ENCODE measurements around the gene TTC21A.

Gene TTC21A

DNA sequence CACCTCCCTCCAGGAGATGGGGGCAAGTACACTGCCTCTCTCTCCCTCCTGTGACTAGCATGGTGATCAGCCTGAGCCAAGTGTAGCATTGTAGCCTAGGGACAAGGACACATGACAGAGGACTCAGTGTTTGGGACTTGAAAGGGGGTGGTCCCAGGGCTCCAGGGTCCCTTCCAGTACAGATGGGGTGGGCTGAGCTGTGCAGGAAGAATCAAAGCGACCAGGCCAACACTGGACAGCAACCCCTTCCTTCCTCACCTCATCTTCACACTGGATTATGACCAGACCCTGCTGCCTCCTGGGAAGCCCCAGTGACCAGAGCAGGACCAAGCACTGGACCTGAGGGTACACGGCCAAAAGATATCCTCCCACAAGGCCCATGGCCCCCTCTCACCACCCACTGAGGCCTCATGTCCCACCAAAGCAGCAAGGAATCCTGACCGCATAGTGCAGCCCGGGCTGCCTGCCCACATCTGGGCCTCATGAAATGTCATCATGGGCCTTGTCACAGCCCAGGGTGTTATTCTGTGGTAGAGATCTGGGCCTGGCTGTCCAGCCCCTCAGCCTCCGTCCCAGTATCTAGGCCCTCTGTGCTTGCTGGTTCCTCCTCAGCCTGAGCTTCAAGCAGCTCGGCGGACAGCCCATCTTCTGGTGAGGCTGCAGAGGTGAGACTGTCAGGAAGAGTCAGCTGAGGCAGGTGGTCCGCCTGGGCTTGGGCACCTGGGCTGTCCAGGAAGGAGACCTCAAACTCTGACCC, 9.6 kb upstream of the TTC21A start:
- H3K27me3 ChIP-seq (ENCODE audit: control insufficient read depth in 5 of 5, insufficient read depth in 4 of 5, low read length in 5 of 5), result no peaks in the 10 kb centered on the region
- no peaks in the 10 kb centered on the region for H3K9me3 ChIP-seq (ENCODE audit: control insufficient read depth in 5 of 5, low read length in 5 of 5)
- H3K36me3 ChIP-seq (ENCODE audit: control insufficient read depth in 5 of 5, insufficient read depth in 5 of 5, low read length in 5 of 5), result peaks cover 10 to 88% (median 80%) of the 10 kb centered on the region in 5 donors
- H3K4me3 ChIP-seq (ENCODE audit: low read depth in 1 of 5, low read length in 5 of 5), result no peak overlapping the region
- H3K9ac ChIP-seq (ENCODE audit: low read length in 5 of 5), result no peak overlapping the region
- H3K4me1 ChIP-seq (ENCODE audit: control insufficient read depth in 5 of 5, insufficient read depth in 5 of 5, low read length in 5 of 5), result peaks cover 0 to 23% (median 13%) of the 10 kb centered on the region in 5 donors
- H3K27ac ChIP-seq (ENCODE audit: low read depth, low read length), result no peak overlapping the region

DNA sequence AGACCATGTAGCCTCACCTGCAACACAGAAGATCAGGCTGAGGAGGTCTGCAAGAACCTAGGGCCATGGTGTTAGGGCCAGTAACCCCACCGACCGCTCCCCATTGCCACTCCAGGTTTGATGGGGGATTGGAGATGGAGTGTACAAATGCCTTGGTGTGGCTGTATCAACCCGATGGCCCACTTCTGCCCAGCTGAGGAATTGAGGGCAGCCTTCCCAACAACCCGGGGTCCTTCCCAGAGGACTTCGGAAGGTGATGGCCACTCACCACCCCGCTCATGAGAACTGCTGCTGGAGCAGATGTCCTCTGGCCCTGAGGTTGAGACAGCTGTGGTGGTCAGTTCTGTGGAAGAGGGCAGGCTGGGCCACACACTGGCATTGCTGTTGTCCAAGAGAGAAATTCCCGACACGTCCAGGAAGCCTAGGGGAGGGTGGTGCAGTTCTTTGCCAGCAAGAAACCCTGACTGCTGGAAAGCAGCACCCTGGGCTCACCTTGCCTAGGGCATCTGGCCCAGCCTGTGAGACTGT, 8.9 kb upstream of the TTC21A start:
- H3K4me3 ChIP-seq (ENCODE audit: low read depth in 1 of 5, low read length in 5 of 5), result no peak overlapping the region
- no peaks in the 10 kb centered on the region for H3K9me3 ChIP-seq (ENCODE audit: control insufficient read depth in 5 of 5, low read length in 5 of 5)
- peaks cover 10 to 84% (median 76%) of the 10 kb centered on the region in 5 donors for H3K36me3 ChIP-seq (ENCODE audit: control insufficient read depth in 5 of 5, insufficient read depth in 5 of 5, low read length in 5 of 5)
- H3K27ac ChIP-seq (ENCODE audit: low read depth, low read length), result no peak overlapping the region
- H3K4me1 ChIP-seq (ENCODE audit: control insufficient read depth in 5 of 5, insufficient read depth in 5 of 5, low read length in 5 of 5), result peaks cover 0 to 30% (median 20%) of the 10 kb centered on the region in 5 donors
- no peaks in the 10 kb centered on the region for H3K27me3 ChIP-seq (ENCODE audit: control insufficient read depth in 5 of 5, insufficient read depth in 4 of 5, low read length in 5 of 5)
- no peak overlapping the region for H3K9ac ChIP-seq (ENCODE audit: low read length in 5 of 5)

DNA sequence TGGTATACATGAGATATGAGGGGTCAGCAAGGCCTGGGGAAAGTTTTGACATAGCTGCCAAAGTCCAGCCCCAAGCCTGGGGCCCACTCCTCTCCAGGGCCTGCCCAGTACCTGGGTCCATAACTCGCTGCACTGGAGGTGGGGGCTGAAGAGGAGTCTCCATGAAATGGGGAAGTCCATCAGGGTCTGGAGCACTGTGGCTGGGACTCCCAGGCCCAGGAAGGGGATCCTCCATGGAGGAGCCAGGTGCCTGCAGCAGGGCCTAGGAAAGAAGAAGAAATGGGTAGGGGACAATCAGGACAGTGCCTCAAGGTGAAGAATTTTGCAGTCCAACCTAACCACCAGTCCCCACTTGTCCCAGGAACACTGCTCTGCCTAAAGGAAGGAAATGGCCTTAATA, 8.2 kb upstream of the TTC21A start:
- Histone ChIP-seq H3K27me3 (ENCODE audit: control insufficient read depth in 5 of 5, insufficient read depth in 4 of 5, low read length in 5 of 5) (no peaks in the 10 kb centered on the region), H3K9ac (ENCODE audit: low read length in 5 of 5) (no peak overlapping the region), H3K9me3 (ENCODE audit: control insufficient read depth in 5 of 5, low read length in 5 of 5) (no peaks in the 10 kb centered on the region), H3K27ac (ENCODE audit: low read depth, low read length) (no peak overlapping the region), H3K4me1 (ENCODE audit: control insufficient read depth in 5 of 5, insufficient read depth in 5 of 5, low read length in 5 of 5) (peaks cover 0 to 37% (median 27%) of the 10 kb centered on the region in 5 donors), H3K4me3 (ENCODE audit: low read depth in 1 of 5, low read length in 5 of 5) (no peak overlapping the region), H3K36me3 (ENCODE audit: control insufficient read depth in 5 of 5, insufficient read depth in 5 of 5, low read length in 5 of 5) (peaks cover 7 to 78% (median 69%) of the 10 kb centered on the region in 5 donors)

DNA sequence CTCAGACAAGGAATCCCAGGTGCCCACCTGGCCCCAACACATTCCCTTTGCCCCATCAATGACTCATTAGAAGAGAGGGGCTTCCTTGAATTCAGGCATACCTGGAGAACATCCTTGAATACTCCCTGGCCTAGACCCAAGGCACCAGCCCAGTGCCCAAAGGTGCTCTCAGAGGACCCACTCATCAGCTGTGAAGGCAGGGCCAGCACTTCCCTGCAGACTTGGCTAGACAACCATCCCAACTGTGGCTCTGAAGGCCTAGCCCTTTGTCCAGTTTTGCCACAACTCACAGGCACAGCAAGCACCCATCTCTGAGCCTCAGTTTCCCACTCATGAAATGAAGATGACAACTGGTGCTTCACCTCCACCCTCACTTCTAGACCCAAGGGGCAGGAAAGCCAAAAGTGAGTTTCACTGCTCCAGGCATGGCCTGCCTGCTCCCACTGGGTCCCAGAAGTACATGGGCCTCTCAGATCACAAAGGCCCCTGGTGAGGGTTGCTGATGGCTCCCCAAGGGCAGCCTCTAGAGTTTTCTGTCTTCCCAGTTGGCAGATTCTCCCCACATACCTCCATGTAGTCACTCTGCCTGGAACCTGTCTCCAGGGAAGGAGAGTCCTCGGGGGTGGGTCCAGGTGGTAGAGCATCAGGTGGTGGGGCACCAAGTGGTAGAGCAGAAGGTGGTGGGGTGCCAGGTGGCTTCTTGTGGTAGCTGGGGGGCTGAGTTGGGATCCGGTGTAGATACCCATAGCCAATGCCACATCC, 7.6 kb upstream of the TTC21A start:
- Histone ChIP-seq H3K4me1 (ENCODE audit: control insufficient read depth in 5 of 5, insufficient read depth in 5 of 5, low read length in 5 of 5) (peaks cover 0 to 44% (median 34%) of the 10 kb centered on the region in 5 donors), H3K27me3 (ENCODE audit: control insufficient read depth in 5 of 5, insufficient read depth in 4 of 5, low read length in 5 of 5) (no peaks in the 10 kb centered on the region), H3K36me3 (ENCODE audit: control insufficient read depth in 5 of 5, insufficient read depth in 5 of 5, low read length in 5 of 5) (peaks cover 1 to 71% (median 62%) of the 10 kb centered on the region in 5 donors), H3K9ac (ENCODE audit: low read length in 5 of 5) (no peak overlapping the region), H3K4me3 (ENCODE audit: low read depth in 1 of 5, low read length in 5 of 5) (no peak overlapping the region), H3K27ac (ENCODE audit: low read depth, low read length) (no peak overlapping the region), H3K9me3 (ENCODE audit: control insufficient read depth in 5 of 5, low read length in 5 of 5) (no peaks in the 10 kb centered on the region)

DNA sequence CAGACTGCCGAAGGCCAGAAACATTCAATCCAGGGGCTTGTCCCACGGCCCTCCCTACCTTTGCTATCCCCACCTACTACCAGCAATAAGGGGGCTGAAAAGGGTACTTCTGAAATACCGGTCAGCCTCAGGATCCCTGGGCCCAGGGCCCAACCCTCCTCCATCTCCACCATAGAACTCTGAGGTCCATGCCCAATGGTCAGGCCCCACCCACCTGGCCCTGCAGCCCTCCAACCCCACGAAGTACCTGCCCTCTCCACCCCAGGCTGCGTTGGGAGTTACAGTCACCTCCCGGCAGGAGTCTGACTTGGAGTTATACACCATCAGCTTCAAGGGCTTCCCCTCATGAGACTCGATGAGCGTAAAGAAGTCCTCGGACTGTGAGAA, 7.0 kb upstream of the TTC21A start:
- H3K27ac ChIP-seq (ENCODE audit: low read depth, low read length), result no peak overlapping the region
- no peak overlapping the region for H3K9ac ChIP-seq (ENCODE audit: low read length in 5 of 5)
- H3K27me3 ChIP-seq (ENCODE audit: control insufficient read depth in 5 of 5, insufficient read depth in 4 of 5, low read length in 5 of 5), result no peaks in the 10 kb centered on the region
- H3K36me3 ChIP-seq (ENCODE audit: control insufficient read depth in 5 of 5, insufficient read depth in 5 of 5, low read length in 5 of 5), result peaks cover 0 to 66% (median 56%) of the 10 kb centered on the region in 5 donors
- H3K9me3 ChIP-seq (ENCODE audit: control insufficient read depth in 5 of 5, low read length in 5 of 5), result no peaks in the 10 kb centered on the region
- H3K4me1 ChIP-seq (ENCODE audit: control insufficient read depth in 5 of 5, insufficient read depth in 5 of 5, low read length in 5 of 5), result peaks cover 0 to 49% (median 39%) of the 10 kb centered on the region in 5 donors
- H3K4me3 ChIP-seq (ENCODE audit: low read depth in 1 of 5, low read length in 5 of 5), result no peak overlapping the region

DNA sequence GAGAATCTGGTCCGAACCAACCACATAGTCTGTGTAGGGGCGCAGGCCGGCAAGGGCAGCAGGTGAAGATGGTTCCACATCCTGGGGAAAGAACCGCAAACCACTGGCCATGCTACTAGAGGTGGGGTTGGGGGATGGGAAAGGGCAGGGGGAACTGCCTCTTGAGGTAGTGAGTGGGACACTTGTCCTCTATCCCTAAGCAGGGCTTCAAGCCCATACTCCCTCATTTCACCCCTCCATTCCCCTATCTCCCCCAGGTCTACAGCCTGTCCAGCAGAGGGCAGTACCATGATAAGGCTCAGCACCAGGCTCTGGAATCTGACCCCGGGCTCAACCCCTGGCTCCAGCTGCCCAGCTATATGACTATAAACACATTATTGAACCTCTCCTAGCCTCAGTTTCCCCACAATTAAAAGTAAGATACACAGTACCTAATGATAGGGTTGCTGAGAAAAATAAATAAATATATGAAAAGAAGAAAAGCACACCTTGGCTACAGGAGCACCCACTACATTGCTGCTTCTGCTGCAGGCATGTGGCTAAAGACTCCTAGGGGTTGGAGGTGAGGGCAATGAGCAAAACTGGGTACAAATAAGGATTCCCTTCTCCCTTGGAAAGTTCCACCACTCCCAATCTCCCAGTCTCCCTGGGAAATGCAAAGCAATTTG, 6.3 kb upstream of the TTC21A start:
- Histone ChIP-seq H3K36me3 (ENCODE audit: control insufficient read depth in 5 of 5, insufficient read depth in 5 of 5, low read length in 5 of 5) (peaks cover 0 to 61% (median 50%) of the 10 kb centered on the region in 5 donors), H3K4me3 (ENCODE audit: low read depth in 1 of 5, low read length in 5 of 5) (no peak overlapping the region), H3K9ac (ENCODE audit: low read length in 5 of 5) (peak overlapping the region in 1 of 5 donors; percentile 29), H3K9me3 (ENCODE audit: control insufficient read depth in 5 of 5, low read length in 5 of 5) (no peaks in the 10 kb centered on the region), H3K4me1 (ENCODE audit: control insufficient read depth in 5 of 5, insufficient read depth in 5 of 5, low read length in 5 of 5) (peaks cover 2 to 56% (median 46%) of the 10 kb centered on the region in 5 donors), H3K27ac (ENCODE audit: low read depth, low read length) (no peak overlapping the region), H3K27me3 (ENCODE audit: control insufficient read depth in 5 of 5, insufficient read depth in 4 of 5, low read length in 5 of 5) (no peaks in the 10 kb centered on the region)

DNA sequence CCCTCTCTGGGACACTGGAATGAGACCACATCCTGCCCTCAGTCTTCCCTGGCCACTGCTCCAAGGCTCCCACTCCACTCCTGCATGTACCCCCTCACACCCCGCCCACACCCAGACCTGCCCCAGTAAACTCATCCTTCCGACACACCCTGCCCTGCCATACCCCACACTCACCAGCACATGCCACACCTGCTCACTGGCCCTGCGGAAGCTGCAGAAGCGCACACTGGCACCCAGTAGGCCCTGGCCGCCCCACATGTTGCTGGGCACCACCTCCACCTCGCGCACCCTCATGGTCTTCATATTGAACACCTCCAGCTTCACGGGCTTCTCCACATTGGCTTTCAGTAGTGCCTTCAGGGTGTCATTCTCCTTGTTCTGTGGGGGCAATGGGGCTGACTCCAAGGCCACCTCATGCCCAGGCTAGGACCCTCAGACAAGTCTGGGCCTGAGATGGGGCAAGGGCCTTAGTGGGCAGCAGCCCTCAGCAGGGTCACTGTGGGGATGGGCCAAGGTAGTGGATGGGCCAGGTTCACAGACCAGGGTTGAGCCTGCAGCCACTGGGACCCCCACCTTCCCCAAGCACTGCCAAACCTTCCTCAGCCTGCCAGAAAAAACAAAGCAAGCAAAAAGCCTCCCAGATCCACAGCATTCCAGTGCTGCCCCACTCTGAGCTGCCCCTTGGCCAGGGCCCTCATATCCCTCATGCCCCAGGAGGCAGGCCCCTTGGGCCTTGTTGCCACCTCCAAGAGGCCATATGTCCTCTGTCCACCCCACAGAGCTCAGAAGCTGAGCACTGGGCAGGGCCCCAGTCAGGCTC, 4.8 kb upstream of the TTC21A start:
- Histone ChIP-seq H3K4me3 (ENCODE audit: low read depth in 1 of 5, low read length in 5 of 5) (no peak overlapping the region), H3K9me3 (ENCODE audit: control insufficient read depth in 5 of 5, low read length in 5 of 5) (no peaks in the 10 kb centered on the region), H3K4me1 (ENCODE audit: control insufficient read depth in 5 of 5, insufficient read depth in 5 of 5, low read length in 5 of 5) (peaks cover 3 to 58% (median 48%) of the 10 kb centered on the region in 5 donors), H3K9ac (ENCODE audit: low read length in 5 of 5) (peak overlapping the region in 2 of 5 donors; percentile 26 to 54), H3K36me3 (ENCODE audit: control insufficient read depth in 5 of 5, insufficient read depth in 5 of 5, low read length in 5 of 5) (peaks cover 0 to 45% (median 35%) of the 10 kb centered on the region in 5 donors), H3K27ac (ENCODE audit: low read depth, low read length) (no peak overlapping the region), H3K27me3 (ENCODE audit: control insufficient read depth in 5 of 5, insufficient read depth in 4 of 5, low read length in 5 of 5) (no peaks in the 10 kb centered on the region)

DNA sequence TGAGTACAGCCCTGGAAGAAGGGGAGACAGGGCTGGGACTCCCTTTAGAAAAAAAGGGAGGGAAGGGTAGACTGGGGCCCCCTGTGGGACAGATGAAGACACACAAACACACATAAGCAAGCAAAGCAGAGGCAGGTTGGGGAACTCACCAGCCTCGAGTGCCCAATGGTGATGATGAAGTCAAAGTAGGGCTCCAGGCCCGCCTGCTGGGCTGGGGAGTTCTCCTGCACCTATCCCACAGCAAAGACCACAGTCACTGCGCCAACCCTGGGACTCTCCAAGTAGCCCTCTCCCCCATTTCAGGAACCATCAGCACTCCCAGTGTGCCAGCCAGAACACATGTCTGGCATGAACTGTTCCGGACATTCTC, 4.2 kb upstream of the TTC21A start:
- H3K9ac ChIP-seq (ENCODE audit: low read length in 5 of 5), result peak overlapping the region in 2 of 5 donors; percentile 26 to 54
- peaks cover 0 to 39% (median 29%) of the 10 kb centered on the region in 5 donors for H3K36me3 ChIP-seq (ENCODE audit: control insufficient read depth in 5 of 5, insufficient read depth in 5 of 5, low read length in 5 of 5)
- peaks cover 3 to 64% (median 54%) of the 10 kb centered on the region in 5 donors for H3K4me1 ChIP-seq (ENCODE audit: control insufficient read depth in 5 of 5, insufficient read depth in 5 of 5, low read length in 5 of 5)
- no peaks in the 10 kb centered on the region for H3K27me3 ChIP-seq (ENCODE audit: control insufficient read depth in 5 of 5, insufficient read depth in 4 of 5, low read length in 5 of 5)
- H3K9me3 ChIP-seq (ENCODE audit: control insufficient read depth in 5 of 5, low read length in 5 of 5), result no peaks in the 10 kb centered on the region
- no peak overlapping the region for H3K27ac ChIP-seq (ENCODE audit: low read depth, low read length)
- no peak overlapping the region for H3K4me3 ChIP-seq (ENCODE audit: low read depth in 1 of 5, low read length in 5 of 5)

DNA sequence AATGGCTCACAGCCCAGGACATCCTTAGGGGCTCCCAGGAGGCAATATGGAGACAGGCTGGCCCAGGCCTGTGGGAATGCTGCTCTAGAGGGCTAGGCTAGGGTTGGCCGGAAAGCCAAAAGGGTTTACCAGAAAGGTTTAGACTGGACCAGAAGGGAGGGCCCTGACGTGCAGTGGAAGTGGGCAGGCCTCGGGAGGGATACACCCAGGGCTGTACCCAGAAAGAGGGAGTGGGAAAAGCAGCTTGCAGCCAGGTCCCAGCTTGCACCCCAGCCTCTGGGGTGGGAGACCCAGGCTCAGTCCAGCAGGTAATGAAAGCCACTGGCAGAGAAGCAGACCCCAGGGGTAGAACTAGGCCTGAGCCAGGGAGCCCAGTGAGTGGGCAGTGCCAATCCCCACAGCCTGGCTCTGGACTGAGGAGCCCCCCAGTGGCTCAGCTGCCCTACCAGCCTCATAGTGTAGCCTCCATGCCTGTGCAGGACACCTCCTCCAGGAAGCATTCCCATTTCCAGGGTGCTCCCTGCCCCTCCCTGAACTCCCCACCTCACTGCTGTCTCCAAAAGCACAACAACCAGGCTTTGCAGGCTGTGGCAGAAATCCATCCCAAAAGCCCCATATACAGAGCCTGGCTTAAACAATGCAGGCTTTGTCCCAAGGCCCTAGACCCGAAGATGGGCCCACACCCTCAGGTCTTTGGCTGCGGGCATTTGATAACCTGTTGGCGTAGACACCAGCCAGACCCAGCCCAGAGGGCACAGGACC, 3.5 kb upstream of the TTC21A start:
- no peaks in the 10 kb centered on the region for H3K27me3 ChIP-seq (ENCODE audit: control insufficient read depth in 5 of 5, insufficient read depth in 4 of 5, low read length in 5 of 5)
- H3K4me3 ChIP-seq (ENCODE audit: low read depth in 1 of 5, low read length in 5 of 5), result no peak overlapping the region
- H3K4me1 ChIP-seq (ENCODE audit: control insufficient read depth in 5 of 5, insufficient read depth in 5 of 5, low read length in 5 of 5), result peaks cover 3 to 68% (median 61%) of the 10 kb centered on the region in 5 donors
- peak overlapping the region in 1 of 5 donors; percentile 35 for H3K9ac ChIP-seq (ENCODE audit: low read length in 5 of 5)
- H3K27ac ChIP-seq (ENCODE audit: low read depth, low read length), result no peak overlapping the region
- H3K36me3 ChIP-seq (ENCODE audit: control insufficient read depth in 5 of 5, insufficient read depth in 5 of 5, low read length in 5 of 5), result peaks cover 0 to 33% (median 22%) of the 10 kb centered on the region in 5 donors
- no peaks in the 10 kb centered on the region for H3K9me3 ChIP-seq (ENCODE audit: control insufficient read depth in 5 of 5, low read length in 5 of 5)
